LNCaP clone FGC (cell line): ENCODE data around the gene MRM2.

Source experiments
- DNase-seq: peaks from one replicate; pipeline ENCODE4 v3.0.0-alpha.2; 2011; ENCODE audit warnings: low read depth
- H3K4me3 ChIP-seq: 2 replicates; pipeline ENCODE4 v1.5.1; 2011; ENCODE audit warnings: mild to moderate bottlenecking, low read depth, low read length, control low read depth
- TF ChIP-seq, protein P1 (sequence below): IDR thresholded peaks from 2 replicates; pipeline ENCODE4 v1.5.1; 2012; ENCODE audit warnings: mild to moderate bottlenecking; ENCODE audit not compliant: control insufficient read depth, insufficient read depth; ENCODE audit errors: extremely low read depth

MRM2 gene

DNA sequence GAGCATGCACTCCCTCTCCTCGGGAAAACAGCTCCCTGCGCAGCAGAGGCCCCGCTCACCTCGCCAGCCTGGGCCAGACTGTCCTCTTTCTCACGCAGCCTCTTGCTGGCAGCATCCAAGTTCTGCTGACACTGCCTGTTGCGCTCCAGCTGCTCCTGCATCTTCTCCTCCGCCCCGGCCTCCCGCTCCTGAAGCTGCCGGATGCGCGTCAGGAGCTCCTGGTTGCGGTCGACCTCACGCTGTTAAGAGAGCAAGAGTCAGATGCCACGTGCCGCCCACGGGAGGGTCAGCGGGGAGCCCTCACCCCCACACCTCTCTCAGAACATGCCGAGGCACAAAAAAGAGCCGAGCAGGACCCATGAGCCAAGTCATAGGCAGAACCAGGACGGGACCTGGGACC lies 19.5 kb downstream of the MRM2 start:
- DNase-seq: no peak
- TF ChIP-seq, protein P1, sequence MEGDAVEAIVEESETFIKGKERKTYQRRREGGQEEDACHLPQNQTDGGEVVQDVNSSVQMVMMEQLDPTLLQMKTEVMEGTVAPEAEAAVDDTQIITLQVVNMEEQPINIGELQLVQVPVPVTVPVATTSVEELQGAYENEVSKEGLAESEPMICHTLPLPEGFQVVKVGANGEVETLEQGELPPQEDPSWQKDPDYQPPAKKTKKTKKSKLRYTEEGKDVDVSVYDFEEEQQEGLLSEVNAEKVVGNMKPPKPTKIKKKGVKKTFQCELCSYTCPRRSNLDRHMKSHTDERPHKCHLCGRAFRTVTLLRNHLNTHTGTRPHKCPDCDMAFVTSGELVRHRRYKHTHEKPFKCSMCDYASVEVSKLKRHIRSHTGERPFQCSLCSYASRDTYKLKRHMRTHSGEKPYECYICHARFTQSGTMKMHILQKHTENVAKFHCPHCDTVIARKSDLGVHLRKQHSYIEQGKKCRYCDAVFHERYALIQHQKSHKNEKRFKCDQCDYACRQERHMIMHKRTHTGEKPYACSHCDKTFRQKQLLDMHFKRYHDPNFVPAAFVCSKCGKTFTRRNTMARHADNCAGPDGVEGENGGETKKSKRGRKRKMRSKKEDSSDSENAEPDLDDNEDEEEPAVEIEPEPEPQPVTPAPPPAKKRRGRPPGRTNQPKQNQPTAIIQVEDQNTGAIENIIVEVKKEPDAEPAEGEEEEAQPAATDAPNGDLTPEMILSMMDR: no peak
- no peak overlapping the region for H3K4me3 ChIP-seq

DNA sequence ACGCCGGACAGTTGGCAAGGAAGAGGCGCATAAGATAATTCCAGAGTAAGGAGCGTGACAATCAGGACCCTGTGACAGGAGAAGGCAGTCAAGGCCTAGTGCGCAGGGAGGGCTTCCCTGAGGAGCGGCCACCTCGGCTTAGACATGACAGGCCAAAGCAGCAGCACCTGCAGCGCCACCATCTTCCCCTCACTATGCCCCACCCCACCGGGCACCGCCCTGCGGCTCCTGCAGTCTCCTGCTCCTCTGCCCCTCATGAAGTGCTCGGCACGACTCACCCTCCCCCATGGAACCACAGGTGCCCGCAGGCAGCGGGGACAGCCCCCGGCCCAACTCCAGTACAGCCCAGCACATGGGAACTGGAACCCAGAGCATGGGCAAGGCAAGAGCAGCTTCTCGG lies 21.1 kb downstream of the MRM2 start:
- TF ChIP-seq, protein P1: no peak
- H3K4me3 ChIP-seq: no peak overlapping the region
- no peak for DNase-seq

DNA sequence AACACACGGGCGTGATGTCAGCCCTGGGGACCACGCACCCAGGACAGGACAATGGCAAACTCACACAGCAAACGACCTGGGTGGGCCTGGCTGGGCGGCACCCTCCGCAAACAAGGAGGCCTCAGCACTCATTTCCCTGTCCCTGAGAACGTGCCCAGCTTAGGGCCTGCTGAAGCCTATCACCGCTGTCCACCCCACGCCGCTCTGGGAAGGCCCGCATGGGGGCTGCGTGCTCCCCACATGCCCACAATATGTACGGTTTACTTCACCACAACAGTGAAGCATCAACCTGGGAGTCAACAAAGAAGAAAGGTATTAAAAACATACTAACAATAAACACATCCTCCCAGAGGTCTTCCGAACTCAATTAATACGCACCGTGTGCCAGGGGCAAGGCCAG lies 21.5 kb downstream of the MRM2 start:
- no peak overlapping the region for H3K4me3 ChIP-seq
- TF ChIP-seq, protein P1: no peak
- no peak for DNase-seq

DNA sequence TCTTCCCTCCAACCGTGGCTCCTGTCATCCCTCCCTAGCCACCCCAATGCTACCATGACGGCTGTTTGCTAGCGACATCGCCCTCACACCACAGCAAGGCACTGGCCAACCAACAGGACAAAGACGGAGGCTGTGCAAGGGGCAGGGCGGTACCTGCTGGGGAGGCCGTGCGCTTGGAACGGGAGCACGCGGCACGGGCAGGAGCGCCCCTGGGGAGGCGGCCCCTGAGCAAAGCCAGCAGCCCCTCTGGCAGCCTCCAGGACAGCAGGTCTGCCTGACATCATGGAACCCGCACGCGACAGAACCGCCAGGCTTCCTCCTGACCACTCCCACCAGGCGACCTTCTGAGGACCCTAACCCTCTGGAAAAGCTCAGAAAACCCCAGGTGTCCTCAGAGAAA lies 22.0 kb downstream of the MRM2 start:
- no peak for DNase-seq
- TF ChIP-seq, protein P1: no peak
- no peak overlapping the region for H3K4me3 ChIP-seq

DNA sequence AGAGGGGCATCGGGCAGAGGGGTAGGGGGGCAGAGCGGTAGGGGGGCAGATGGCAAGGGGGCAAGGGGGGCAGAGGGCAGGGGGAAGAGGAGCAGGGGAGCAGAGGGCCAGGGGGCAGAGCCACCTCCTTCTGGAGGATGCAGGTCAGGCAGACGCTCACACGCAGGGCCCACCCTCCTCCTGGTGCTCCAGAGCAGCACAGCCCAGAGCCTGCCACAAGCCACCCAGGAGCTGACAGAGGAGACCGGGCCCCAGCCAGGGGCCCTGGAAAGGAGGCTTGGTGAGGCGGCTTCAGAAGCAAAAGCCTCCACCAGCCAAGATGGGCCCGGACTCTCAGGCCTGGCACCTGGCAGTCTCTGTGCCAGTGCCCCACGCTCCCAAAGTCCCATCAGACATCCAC lies 22.4 kb downstream of the MRM2 start:
- DNase-seq: no peak
- H3K4me3 ChIP-seq: no peak overlapping the region
- TF ChIP-seq, protein P1: no peak

DNA sequence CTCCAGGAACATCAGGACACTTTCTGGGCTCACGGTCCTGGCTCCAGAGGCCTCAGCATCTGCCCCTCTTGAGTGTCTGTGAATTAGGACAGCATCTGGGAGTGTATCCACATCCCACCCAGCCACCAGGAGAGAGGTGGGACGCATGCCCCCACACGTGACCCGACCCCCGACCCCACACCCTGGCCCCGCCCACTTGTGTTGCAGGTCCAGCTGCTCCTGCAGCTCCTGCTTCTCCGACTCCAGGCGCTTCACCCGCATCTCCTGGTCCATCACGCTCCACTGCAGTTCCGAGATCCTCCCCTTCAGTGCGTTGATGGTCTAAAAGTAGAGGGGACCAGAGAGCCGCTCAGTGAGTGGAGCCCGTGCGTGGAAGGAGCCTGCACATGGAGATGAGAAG lies 22.9 kb downstream of the MRM2 start:
- H3K4me3 ChIP-seq: no peak overlapping the region
- TF ChIP-seq, protein P1: no peak
- no peak for DNase-seq

DNA sequence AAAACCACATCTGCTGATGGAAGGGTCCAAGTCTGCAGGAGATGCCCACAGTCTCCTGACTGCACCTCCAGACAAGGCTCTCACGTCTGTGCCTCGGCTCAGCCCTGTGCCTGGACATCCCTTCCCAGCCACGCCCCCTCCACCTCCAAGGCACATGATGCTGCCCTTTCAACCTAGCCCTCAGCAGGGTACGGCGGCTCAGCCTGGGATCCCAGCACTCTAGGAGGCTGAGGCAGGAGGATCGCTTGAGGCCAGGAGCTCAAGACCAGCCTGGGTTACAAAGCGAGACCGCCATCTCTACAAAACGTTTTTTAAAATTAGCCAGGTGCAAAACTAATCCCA lies 23.6 kb downstream of the MRM2 start:
- DNase-seq: no peak
- TF ChIP-seq, protein P1: no peak

More for the DNA sequence above, 23.6 kb downstream of the MRM2 start:
- H3K4me3 ChIP-seq: no peak overlapping the region
